IMR-90 (cell line): ENCODE measurements around the gene PCK1. TPM values are rescaled to one million over a fixed set of nuclear protein-coding genes. Genes with fewer than 3 reads are reported as not detected.

Experiments
- ATAC-seq: fragments of 200-7000 bp; cut with Tn5 transposase; 2 replicates; pipeline ENCODE4 v1.9.1; 2020; ENCODE audit warnings: low read depth, mild to moderate bottlenecking, moderate library complexity
- BruUV-seq: library from RNA; stranded (reverse); fragments of 400-500 nt; replicated peaks from 2 replicates; lab custom pipeline; 2021; lab: Mats Ljungman, UMichigan
- CTCF ChIA-PET: fragments of 300-600 bp; formaldehyde crosslinking; extraction: SDS; loops from one replicate; lab custom pipeline; 2021; ENCODE audit warnings: antibody characterized with exemption; lab: Yijun Ruan, JAX
- POLR2A ChIA-PET: fragments of 300-600 bp; sonication (Branson Sonifier 250); formaldehyde crosslinking; loops from one replicate; lab custom pipeline; 2022; ENCODE audit warnings: antibody characterized with exemption; ENCODE audit not compliant: unreplicated experiment; lab: Charles Lee
- DNase-seq: peaks from one replicate; pipeline ENCODE4 v3.0.0; 2013
- H2AFZ ChIP-seq: replicated peaks from 2 replicates; pipeline ENCODE3; 2013; ENCODE audit warnings: low read length, mild to moderate bottlenecking; ENCODE audit not compliant: poor library complexity
- H2AK5ac ChIP-seq: 2 replicates; pipeline ENCODE4 v1.6.1; 2013; ENCODE audit warnings: low read depth, low read length, inconsistent platforms
- H2AK9ac ChIP-seq: replicated peaks from 2 replicates; pipeline ENCODE3; 2013; ENCODE audit warnings: mild to moderate bottlenecking, low read depth, low read length, moderate library complexity; ENCODE audit not compliant: poor library complexity
- H2BK120ac ChIP-seq: 2 replicates; pipeline ENCODE4 v1.6.1; 2013; ENCODE audit warnings: low read depth, low read length, inconsistent platforms
- H2BK15ac ChIP-seq: 3 replicates; pipeline ENCODE4 v1.6.1; 2013; ENCODE audit warnings: low read depth, low read length, inconsistent platforms
- H2BK20ac ChIP-seq: 2 replicates; pipeline ENCODE4 v1.6.1; 2013; ENCODE audit warnings: low read depth, mild to moderate bottlenecking, inconsistent platforms, low read length, moderate library complexity
- H2BK5ac ChIP-seq: 2 replicates; pipeline ENCODE4 v1.6.1; 2013; ENCODE audit warnings: mild to moderate bottlenecking, low read depth, low read length, inconsistent platforms; ENCODE audit not compliant: poor library complexity, severe bottlenecking
- H3K14ac ChIP-seq: replicated peaks from 2 replicates; pipeline ENCODE4 v1.6.1; 2013; ENCODE audit warnings: low read depth, low read length, inconsistent platforms
- H3K18ac ChIP-seq: 2 replicates; pipeline ENCODE4 v1.6.1; 2013; ENCODE audit warnings: low read depth, low read length, control low read depth
- H3K23ac ChIP-seq: 2 replicates; pipeline ENCODE4 v1.6.1; 2013; ENCODE audit warnings: low read depth, low read length, inconsistent platforms
- H3K27ac ChIP-seq: 2 replicates; pipeline ENCODE4 v1.5.1; 2013; ENCODE audit warnings: mild to moderate bottlenecking, control low read depth, low read length; ENCODE audit not compliant: insufficient read depth
- H3K27me3 ChIP-seq: 2 replicates; pipeline ENCODE4 v1.6.1; 2013; ENCODE audit warnings: low read length; ENCODE audit not compliant: control insufficient read depth, insufficient read depth
- H3K36me3 ChIP-seq: 2 replicates; pipeline ENCODE4 v1.6.1; 2013; ENCODE audit warnings: low read length, mixed read lengths; ENCODE audit not compliant: control insufficient read depth, insufficient read depth
- H3K4ac ChIP-seq: 2 replicates; pipeline ENCODE4 v1.6.1; 2013; ENCODE audit warnings: low read depth, low read length, inconsistent platforms
- H3K4me1 ChIP-seq: 2 replicates; pipeline ENCODE4 v1.6.1; 2013; ENCODE audit warnings: low read length, mixed read lengths; ENCODE audit not compliant: control insufficient read depth, insufficient read depth
- H3K4me2 ChIP-seq: 2 replicates; pipeline ENCODE4 v1.6.1; 2013; ENCODE audit warnings: low read depth, mild to moderate bottlenecking, control low read depth, low read length, moderate library complexity
- H3K4me3 ChIP-seq: 2 replicates; pipeline ENCODE4 v1.5.1; 2013; ENCODE audit warnings: low read depth, mild to moderate bottlenecking, control low read depth, low read length, moderate library complexity; ENCODE audit not compliant: insufficient read depth
- H3K56ac ChIP-seq: 2 replicates; pipeline ENCODE4 v1.6.1; 2013; ENCODE audit warnings: low read length, inconsistent platforms; ENCODE audit not compliant: insufficient read depth; ENCODE audit errors: extremely low read depth
- H3K79me1 ChIP-seq, 2 experiments: 2 replicates each; pipeline ENCODE4 v1.6.1; 2013; ENCODE audit warnings: low read length in 2 of 2, inconsistent platforms in 1 of 2, low read depth in 1 of 2
- H3K9ac ChIP-seq: 2 replicates; pipeline ENCODE4 v1.6.1; 2013; ENCODE audit warnings: low read depth, low read length, control low read depth
- H3K9me1 ChIP-seq: 2 replicates; pipeline ENCODE4 v1.6.1; 2013; ENCODE audit warnings: low read length, inconsistent platforms; ENCODE audit not compliant: insufficient read depth
- H3K9me3 ChIP-seq: 2 replicates; pipeline ENCODE4 v1.6.1; 2013; ENCODE audit warnings: low read length; ENCODE audit not compliant: control insufficient read depth, insufficient read depth
- H4K20me1 ChIP-seq: 2 replicates; pipeline ENCODE4 v1.6.1; 2013; ENCODE audit warnings: low read length, inconsistent platforms; ENCODE audit not compliant: insufficient read depth
- H4K5ac ChIP-seq: 2 replicates; pipeline ENCODE4 v1.6.1; 2013; ENCODE audit warnings: mild to moderate bottlenecking, low read depth, low read length, control low read depth
- H4K8ac ChIP-seq, 2 experiments: 2 replicates each; pipeline ENCODE4 v1.6.1; 2013; ENCODE audit warnings: low read depth in 2 of 2, low read length in 2 of 2, control low read depth in 1 of 2, inconsistent platforms in 1 of 2
- H4K91ac ChIP-seq: 2 replicates; pipeline ENCODE4 v1.6.1; 2013; ENCODE audit warnings: low read depth, low read length, inconsistent platforms; ENCODE audit not compliant: insufficient read depth
- BHLHE40 ChIP-seq: fragments of 150-350 bp; IDR thresholded peaks from 2 replicates; pipeline ENCODE4 v1.6.1; 2016; ENCODE audit warnings: mild to moderate bottlenecking, low read depth, low read length
- CHD1 ChIP-seq: IDR thresholded peaks from 2 replicates; pipeline ENCODE4 v1.6.1; 2012; ENCODE audit warnings: low read depth, low read length, improper control_type of control experiment
- FOS ChIP-seq: fragments of 150-350 bp; IDR thresholded peaks from 2 replicates; pipeline ENCODE4 v1.6.1; 2016; ENCODE audit warnings: low read depth, low read length
- MAFK ChIP-seq: IDR thresholded peaks from 2 replicates; pipeline ENCODE4 v1.6.1; 2012; ENCODE audit warnings: low read depth, low read length, improper control_type of control experiment
- MAZ ChIP-seq: IDR thresholded peaks from 2 replicates; pipeline ENCODE4 v1.6.1; 2012; ENCODE audit warnings: low read depth, mild to moderate bottlenecking, low read length, improper control_type of control experiment, moderate library complexity, borderline replicate concordance
- MXI1 ChIP-seq: IDR thresholded peaks from 2 replicates; pipeline ENCODE4 v1.6.1; 2012; ENCODE audit warnings: low read depth, mild to moderate bottlenecking, low read length, moderate library complexity, borderline replicate concordance
- NFE2L2 ChIP-seq: fragments of 150-350 bp; IDR thresholded peaks from 2 replicates; pipeline ENCODE4 v1.6.1; 2016; ENCODE audit warnings: low read depth, mild to moderate bottlenecking, low read length
- POLR2A ChIP-seq: IDR thresholded peaks from 2 replicates; pipeline ENCODE4 v1.6.1; 2012; ENCODE audit warnings: mild to moderate bottlenecking, low read depth, low read length
- RAD21 ChIP-seq: IDR thresholded peaks from 2 replicates; pipeline ENCODE4 v1.6.1; 2012; ENCODE audit warnings: low read length, improper control_type of control experiment
- RCOR1 ChIP-seq: IDR thresholded peaks from 2 replicates; pipeline ENCODE4 v1.6.1; 2012; ENCODE audit warnings: mild to moderate bottlenecking, low read length, improper control_type of control experiment; ENCODE audit not compliant: insufficient replicate concordance
- RFX5 ChIP-seq: IDR thresholded peaks from 2 replicates; pipeline ENCODE4 v1.8.0; 2012; ENCODE audit warnings: low read depth, mild to moderate bottlenecking, low read length, moderate library complexity
- SMC3 ChIP-seq: fragments of 150-350 bp; IDR thresholded peaks from 2 replicates; pipeline ENCODE4 v1.6.1; 2016; ENCODE audit warnings: low read depth, mild to moderate bottlenecking, antibody characterized with exemption, low read length, moderate library complexity
- WGBS, 2 experiments: methylation state at CpG; one replicate each; pipeline versions ENCODE4 v1.1.5 to v1.1.7; 2013; ENCODE audit warnings: missing lambda C conversion rate in 2 of 2; ENCODE audit not compliant: insufficient read length in 1 of 2; ENCODE audit errors: extremely low coverage in 2 of 2; 5-methylcytosine and 5-hydroxymethylcytosine counted together
- dilution Hi-C: fragments of 300-500 bp; cut with HindIII; formaldehyde crosslinking; loops from one replicate; pipeline ENCODE4 v1.14.3; 2018; ENCODE audit warnings: low sequenced_read_pairs; ENCODE audit not compliant: unreplicated experiment
- in situ Hi-C: fragments of 300-500 bp; cut with MboI; formaldehyde crosslinking; loops from 3 replicates; pipeline ENCODE4 v1.14.3; 2019; ENCODE audit warnings: low sequenced_read_pairs, inconsistent platforms, mixed read lengths
- intact Hi-C: fragments of 100-400 bp; cut with micrococcal nuclease; formaldehyde crosslinking; loops from 2 replicates; pipeline ENCODE4 v1.10.0; 2022
- polyA plus RNA-seq, 3 experiments: library from polyadenylated mRNA; depleted of rRNA; stranded (reverse); fragments of >200 nt; gene quantifications; 2 replicates each; pipeline ENCODE4 v1.2.3, GENCODE V29; 2012; ENCODE audit warnings: low replicate concordance in 1 of 3
- total RNA-seq: library from RNA; depleted of rRNA; stranded (reverse); fragments of >200 nt; gene quantifications from 2 replicates; pipeline ENCODE4 v1.2.3, GENCODE V29; 2012
- TF ChIP-seq, protein P1 (sequence below): conservative IDR thresholded peaks from 2 replicates; pipeline ENCODE4 v1.5.1; 2012; ENCODE audit warnings: mild to moderate bottlenecking, low read depth, low read length, improper control_type of control experiment
- TF ChIP-seq, protein P2 (sequence below): fragments of 150-350 bp; IDR thresholded peaks from 2 replicates; pipeline ENCODE4 v1.6.1; 2017; ENCODE audit warnings: mild to moderate bottlenecking, antibody characterized with exemption, low read length, low read depth

PCK1 gene
- total and polyA plus RNA-seq, 2 of the 4 experiments (the other 2 are of a cell fraction) = not detected

DNA sequence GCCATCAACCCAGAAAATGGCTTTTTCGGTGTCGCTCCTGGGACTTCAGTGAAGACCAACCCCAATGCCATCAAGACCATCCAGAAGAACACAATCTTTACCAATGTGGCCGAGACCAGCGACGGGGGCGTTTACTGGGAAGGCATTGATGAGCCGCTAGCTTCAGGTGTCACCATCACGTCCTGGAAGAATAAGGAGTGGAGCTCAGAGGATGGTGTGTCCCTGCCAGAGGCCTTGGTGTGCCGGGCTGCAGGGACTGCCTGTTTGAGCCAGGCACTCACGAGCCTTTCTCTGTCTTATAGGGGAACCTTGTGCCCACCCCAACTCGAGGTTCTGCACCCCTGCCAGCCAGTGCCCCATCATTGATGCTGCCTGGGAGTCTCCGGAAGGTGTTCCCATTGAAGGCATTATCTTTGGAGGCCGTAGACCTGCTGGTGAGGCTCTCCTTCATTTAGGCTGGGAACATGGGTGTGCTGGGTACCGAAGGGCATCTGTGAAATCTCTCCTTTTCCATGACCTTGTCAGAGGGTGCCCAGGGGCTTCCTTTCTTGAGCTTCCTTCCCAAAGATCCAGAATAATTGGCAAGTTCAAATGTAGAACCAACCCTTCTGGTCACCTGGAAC lies 3.4 kb downstream of the PCK1 start:
- Histone ChIP-seq H3K27me3 (peaks cover 5% of the 10 kb centered on the region; the same call in 1 of the 2 replicates), H4K5ac (no peak overlapping the region), H4K91ac (no peak overlapping the region), H3K9me3 (no peaks in the 10 kb centered on the region), H2BK5ac (no peak overlapping the region), H3K36me3 (no peaks in the 10 kb centered on the region), H2AFZ (no peak overlapping the region), H2BK120ac (no peak overlapping the region), H3K9ac (no peak overlapping the region), H4K8ac (no peak overlapping the region), H3K14ac (no peak overlapping the region), H2AK5ac (no peak overlapping the region), H3K4me1 (no peaks in the 10 kb centered on the region), H3K79me1 (no peaks in the 10 kb centered on the region), H3K9me1 (no peaks in the 10 kb centered on the region), H3K4me3 (no peak overlapping the region), H3K27ac (no peak overlapping the region), H3K4ac (no peak overlapping the region), H3K56ac (no peak overlapping the region), H3K18ac (no peak overlapping the region), H2BK20ac (no peak overlapping the region), H2BK15ac (no peak overlapping the region), H3K23ac (no peak overlapping the region), H2AK9ac (no peak overlapping the region), H3K4me2 (no peak overlapping the region), H4K20me1 (no peaks in the 10 kb centered on the region)
- BruUV-seq = no TSS peak
- DNase-seq (no peak), ATAC-seq (no peak)
- POLR2A ChIA-PET = no interaction called here
- CTCF ChIA-PET = no interaction called here
- 60% methylated on average over 1 of the region's 14 CpGs; no CpG with 5 or more reads in 1 of the 2 experiments for WGBS, 2 experiments
- dilution Hi-C loops (no loop called here), intact Hi-C loops (no loop called here), in situ Hi-C loops (no loop called here)
- TF ChIP-seq MXI1 (no peak), RFX5 (no peak), RAD21 (no peak), POLR2A (no peak), RCOR1 (no peak), FOS (no peak), MAZ (no peak), NFE2L2 (no peak), MAFK (no peak), BHLHE40 (no peak), SMC3 (no peak), CHD1 (no peak)
- TF ChIP-seq, protein P1, sequence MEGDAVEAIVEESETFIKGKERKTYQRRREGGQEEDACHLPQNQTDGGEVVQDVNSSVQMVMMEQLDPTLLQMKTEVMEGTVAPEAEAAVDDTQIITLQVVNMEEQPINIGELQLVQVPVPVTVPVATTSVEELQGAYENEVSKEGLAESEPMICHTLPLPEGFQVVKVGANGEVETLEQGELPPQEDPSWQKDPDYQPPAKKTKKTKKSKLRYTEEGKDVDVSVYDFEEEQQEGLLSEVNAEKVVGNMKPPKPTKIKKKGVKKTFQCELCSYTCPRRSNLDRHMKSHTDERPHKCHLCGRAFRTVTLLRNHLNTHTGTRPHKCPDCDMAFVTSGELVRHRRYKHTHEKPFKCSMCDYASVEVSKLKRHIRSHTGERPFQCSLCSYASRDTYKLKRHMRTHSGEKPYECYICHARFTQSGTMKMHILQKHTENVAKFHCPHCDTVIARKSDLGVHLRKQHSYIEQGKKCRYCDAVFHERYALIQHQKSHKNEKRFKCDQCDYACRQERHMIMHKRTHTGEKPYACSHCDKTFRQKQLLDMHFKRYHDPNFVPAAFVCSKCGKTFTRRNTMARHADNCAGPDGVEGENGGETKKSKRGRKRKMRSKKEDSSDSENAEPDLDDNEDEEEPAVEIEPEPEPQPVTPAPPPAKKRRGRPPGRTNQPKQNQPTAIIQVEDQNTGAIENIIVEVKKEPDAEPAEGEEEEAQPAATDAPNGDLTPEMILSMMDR = no peak
- TF ChIP-seq, protein P2, sequence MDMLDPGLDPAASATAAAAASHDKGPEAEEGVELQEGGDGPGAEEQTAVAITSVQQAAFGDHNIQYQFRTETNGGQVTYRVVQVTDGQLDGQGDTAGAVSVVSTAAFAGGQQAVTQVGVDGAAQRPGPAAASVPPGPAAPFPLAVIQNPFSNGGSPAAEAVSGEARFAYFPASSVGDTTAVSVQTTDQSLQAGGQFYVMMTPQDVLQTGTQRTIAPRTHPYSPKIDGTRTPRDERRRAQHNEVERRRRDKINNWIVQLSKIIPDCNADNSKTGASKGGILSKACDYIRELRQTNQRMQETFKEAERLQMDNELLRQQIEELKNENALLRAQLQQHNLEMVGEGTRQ = no peak
